Adrenal gland (tissue), 12 donors: ENCODE results near the gene HENMT1. TPM values are rescaled to one million over a fixed set of nuclear protein-coding genes. Genes with fewer than 3 reads are reported as not detected.
"Not testable (repeated sequence)": the region's sequence is repeated elsewhere in the genome, so short reads cannot be mapped to it uniquely, and the experiment has no call there.

Experiments
- DNase-seq, 7 donors: peaks; one replicate each; pipeline ENCODE4 v3.0.0-alpha.2; 2019 to 2020
- H3K27ac ChIP-seq, 5 donors: fragments of 200-600 bp; sonication (generic) in 4 of 5; 1 replicate in 3 of 5; 2 replicates in 2 of 5; pipeline versions ENCODE4 v1.5.1 to v1.8.0; 2016 to 2020; ENCODE audit warnings: mild to moderate bottlenecking in 1 of 5
- H3K27me3 ChIP-seq: fragments of 200-600 bp; 2 replicates; pipeline ENCODE4 v1.8.0; 2021
- H3K36me3 ChIP-seq, 2 donors: fragments of 200-600 bp; replicated peaks in 1 of 2; 1 replicate in 1 of 2; 2 replicates in 1 of 2; pipeline versions ENCODE4 v1.5.1 to v1.8.0; 2018 to 2022
- H3K4me1 ChIP-seq, 2 donors: fragments of 200-600 bp; replicated peaks in 1 of 2; 1 replicate in 1 of 2; 2 replicates in 1 of 2; pipeline versions ENCODE4 v1.5.1 to v1.8.0; 2018 to 2021
- H3K4me3 ChIP-seq, 4 donors: fragments of 200-600 bp; sonication (generic) in 3 of 4; one replicate each; pipeline ENCODE4 v1.5.1; 2016 to 2018
- H3K9me3 ChIP-seq, 3 donors: fragments of 200-600 bp; sonication (generic) in 1 of 3; replicated peaks in 1 of 3; 1 replicate in 2 of 3; 2 replicates in 1 of 3; pipeline versions ENCODE4 v1.5.1 to v1.8.0; 2016 to 2021
- POLR2A ChIP-seq, 2 donors: fragments of 450-650 bp; IDR thresholded peaks; one replicate each; pipeline ENCODE4 v1.6.1; 2017; ENCODE audit warnings: antibody characterized with exemption in 2 of 2, mild to moderate bottlenecking in 2 of 2, moderate library complexity in 1 of 2
- WGBS, 4 donors: extraction: QIAGEN DNeasy Blood & Tissue Kit in 2 of 4; methylation state at CpG; one replicate each; pipeline versions ENCODE4 v1.1.5 to v1.1.7; 2013 to 2017; 5-methylcytosine and 5-hydroxymethylcytosine counted together
- intact Hi-C, 2 donors: fragments of 100-400 bp; cut with DNase I; formaldehyde crosslinking; loops; one replicate each; pipeline versions ENCODE4 v1.14.1 to v1.15.0; 2022 to 2023
- polyA plus RNA-seq, 3 donors: library from polyadenylated mRNA; stranded (reverse); fragments of 200-250 nt in 2 of 3; fragments of 350-450 nt in 1 of 3; fragmentation: Illumina TruSeq in 1 of 3; extraction: RNeasy Lipid Tissue Mini Kit (QIAGEN cat#74804) in 1 of 3; gene quantifications; one replicate each; pipeline ENCODE4 v1.2.3, GENCODE V29; 2013 to 2014
- total RNA-seq, 9 donors: library from RNA; depleted of rRNA in 4 of 9; stranded (reverse); fragments of >200 nt in 4 of 9; fragments of 120-200 nt in 1 of 9; fragmentation: NEBNext Ultra II Directional in 1 of 9; extraction: Animal tissue kit (Norgen Biotek cat#: 25700) in 1 of 9; gene quantifications; one replicate each; pipeline versions ENCODE4 v1.1.0 to v1.2.4, GENCODE V29; 2013 to 2023
- TF ChIP-seq, protein P1 (sequence below), 6 experiments: fragments of 450-650 bp in 4 of 6; fragments of 200-600 bp in 2 of 6; sonication (generic) in 1 of 6; IDR thresholded peaks; 1 replicate in 5 of 6; 2 replicates in 1 of 6; pipeline versions ENCODE4 v1.5.1 to v1.8.0; 2016 to 2021; ENCODE audit warnings: antibody characterized with exemption in 6 of 6, mild to moderate bottlenecking in 2 of 6, moderate library complexity in 1 of 6
- donor health status: healthy with polysubstance abuse.
- donor health status: Bipolar disorder and iron deficiency.
- donor health status: DM: yes; HTN: yes; CAD: no.
- donor health status: DM: no; HTN: no; CAD: no.
- donor health status: DM: no; HTN: no; CAD: no.
- donor health status: DM: yes; HTN: yes; CAD: no.

The HENMT1 gene
- total and polyA plus RNA-seq, 12 donors = 1.2 to 22.2 (median 3.4) TPM

GRCh38 chr1:108670131-108670773, 9.4 kb upstream of the HENMT1 start:
- TF ChIP-seq, protein P1, sequence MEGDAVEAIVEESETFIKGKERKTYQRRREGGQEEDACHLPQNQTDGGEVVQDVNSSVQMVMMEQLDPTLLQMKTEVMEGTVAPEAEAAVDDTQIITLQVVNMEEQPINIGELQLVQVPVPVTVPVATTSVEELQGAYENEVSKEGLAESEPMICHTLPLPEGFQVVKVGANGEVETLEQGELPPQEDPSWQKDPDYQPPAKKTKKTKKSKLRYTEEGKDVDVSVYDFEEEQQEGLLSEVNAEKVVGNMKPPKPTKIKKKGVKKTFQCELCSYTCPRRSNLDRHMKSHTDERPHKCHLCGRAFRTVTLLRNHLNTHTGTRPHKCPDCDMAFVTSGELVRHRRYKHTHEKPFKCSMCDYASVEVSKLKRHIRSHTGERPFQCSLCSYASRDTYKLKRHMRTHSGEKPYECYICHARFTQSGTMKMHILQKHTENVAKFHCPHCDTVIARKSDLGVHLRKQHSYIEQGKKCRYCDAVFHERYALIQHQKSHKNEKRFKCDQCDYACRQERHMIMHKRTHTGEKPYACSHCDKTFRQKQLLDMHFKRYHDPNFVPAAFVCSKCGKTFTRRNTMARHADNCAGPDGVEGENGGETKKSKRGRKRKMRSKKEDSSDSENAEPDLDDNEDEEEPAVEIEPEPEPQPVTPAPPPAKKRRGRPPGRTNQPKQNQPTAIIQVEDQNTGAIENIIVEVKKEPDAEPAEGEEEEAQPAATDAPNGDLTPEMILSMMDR (IDR thresholded peaks at IDR 0.05) = no peak
- no peak for TF ChIP-seq POLR2A (IDR thresholded peaks at IDR 0.05)
- intact Hi-C loops = no loop called here
- H3K9me3 ChIP-seq = no peaks in the 10 kb centered on the region
- no peaks in the 10 kb centered on the region for H3K36me3 ChIP-seq
- DNase-seq = peak in 1 of 7 donors; percentile 16
- no peak overlapping the region for H3K4me3 ChIP-seq
- no peaks in the 10 kb centered on the region for H3K27me3 ChIP-seq
- H3K27ac ChIP-seq = no peak overlapping the region
- WGBS, 4 donors = 74 to 84% (median 83%) methylated on average over 5 of the region's 5 CpGs
- H3K4me1 ChIP-seq = no peaks in the 10 kb centered on the region

DNA sequence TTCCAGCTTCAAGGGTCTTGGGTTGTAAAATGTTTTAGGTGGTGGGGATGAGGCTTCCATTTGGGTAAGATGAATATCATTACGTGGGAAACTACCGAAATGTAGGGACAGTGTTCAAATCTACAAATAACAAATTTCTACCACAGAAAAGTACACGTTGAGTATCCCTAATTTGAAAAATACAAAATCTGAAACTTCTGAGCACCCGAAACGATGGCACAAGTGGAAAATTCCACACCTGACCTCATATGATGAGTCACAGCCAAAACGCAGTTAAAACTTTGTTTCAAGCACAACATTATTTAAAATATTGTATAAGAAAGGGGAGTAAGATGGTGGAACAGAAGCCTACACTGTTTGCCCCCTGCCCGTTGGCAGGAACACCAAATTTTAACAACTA, 8.8 kb upstream of the HENMT1 start:
- H3K36me3 ChIP-seq = no peaks in the 10 kb centered on the region
- 65 to 77% (median 71%) methylated on average over 7 of the region's 7 CpGs for WGBS, 4 donors
- no peaks in the 10 kb centered on the region for H3K27me3 ChIP-seq
- no peak for DNase-seq
- intact Hi-C loops = no loop called here
- H3K4me3 ChIP-seq = no peak overlapping the region
- no peak for TF ChIP-seq POLR2A (IDR thresholded peaks at IDR 0.05)
- TF ChIP-seq, protein P1 (IDR thresholded peaks at IDR 0.05) = no peak
- no peaks in the 10 kb centered on the region for H3K9me3 ChIP-seq
- H3K27ac ChIP-seq = no peak overlapping the region
- no peaks in the 10 kb centered on the region for H3K4me1 ChIP-seq

DNA sequence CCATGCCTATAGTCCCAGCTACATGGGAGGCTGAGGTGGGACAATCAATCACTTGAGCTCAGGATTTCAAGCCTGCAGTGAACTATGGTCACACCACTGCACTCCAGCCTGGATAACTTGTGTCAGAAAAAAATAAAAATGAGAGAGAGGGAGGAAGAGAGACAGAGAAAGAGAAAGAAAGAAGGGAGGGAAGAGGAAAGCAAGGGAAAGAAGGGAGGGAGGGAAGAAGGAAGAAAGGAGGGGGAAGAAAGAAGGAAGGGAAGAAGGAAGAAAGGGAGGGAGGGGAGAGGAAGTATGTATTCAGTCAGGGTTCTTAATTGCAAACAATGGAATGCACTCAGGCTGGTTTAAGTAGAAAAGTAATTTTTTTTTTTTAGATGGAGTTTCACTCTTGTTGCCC, 7.9 kb upstream of the HENMT1 start:
- Histone ChIP-seq H3K27ac (no peak overlapping the region), H3K4me3 (no peak overlapping the region), H3K36me3 (no peaks in the 10 kb centered on the region), H3K27me3 (no peaks in the 10 kb centered on the region), H3K9me3 (no peaks in the 10 kb centered on the region), H3K4me1 (no peaks in the 10 kb centered on the region)
- no peak for DNase-seq
- intact Hi-C loops = no loop called here
- no peak for TF ChIP-seq POLR2A (IDR thresholded peaks at IDR 0.05)
- TF ChIP-seq, protein P1 (IDR thresholded peaks at IDR 0.05) = no peak

GRCh38 chr1:108667422-108667821, 6.5 kb upstream of the HENMT1 start:
- intact Hi-C loops, H3K4me1 ChIP-seq, H3K9me3 ChIP-seq, H3K36me3 ChIP-seq, H3K4me3 ChIP-seq, H3K27ac ChIP-seq, H3K27me3 ChIP-seq, DNase-seq: not testable (repeated sequence)
- WGBS, 4 donors = 89 to 97% (median 91%) methylated on average over 5 to 27 of the region's 28 CpGs

- H3K4me1 ChIP-seq = peaks cover 0 to 9% of the 10 kb centered on the region in 2 donors
- H3K36me3 ChIP-seq = no peaks in the 10 kb centered on the region
- 54 to 69% (median 62%) methylated on average over 1 of the region's 1 CpG for WGBS, 4 donors
- no peak for TF ChIP-seq POLR2A (IDR thresholded peaks at IDR 0.05)
- TF ChIP-seq, protein P1 (IDR thresholded peaks at IDR 0.05) = no peak
- no peak overlapping the region for H3K27ac ChIP-seq
- H3K27me3 ChIP-seq = no peaks in the 10 kb centered on the region
- H3K9me3 ChIP-seq = no peaks in the 10 kb centered on the region
- intact Hi-C loops = no loop called here
- DNase-seq = no peak
- H3K4me3 ChIP-seq = no peak overlapping the region
These were observed 4.9 kb upstream of the HENMT1 start for GRCh38 chr1:108665771-108666170.
